ENCODE data around the gene PON2. TPM values are rescaled to one million over a fixed set of nuclear protein-coding genes. Genes with fewer than 3 reads are reported as not detected.
A peak's percentile ranks its signal among the peaks of the same experiment; 100 is the strongest.

PON2 gene
- total RNA-seq, 5 donors from 2014 or later (not counting 1 experiment from before 2014, with no cell fraction given): 4.3 to 11.4 (median 7.0) TPM

GRCh38 chr7:95476904-95477594, 42.2 kb upstream of the PON2 start:
- no peak overlapping the region for H3K4me3 ChIP-seq (ENCODE audit: control insufficient read depth in 1 of 2, extremely low read depth in 1 of 2, low read length in 1 of 2)
- H3K36me3 ChIP-seq (ENCODE audit: control insufficient read depth in 2 of 2, extremely low read depth in 1 of 2, insufficient read depth in 1 of 2, low read length in 1 of 2): no peaks in the 10 kb centered on the region
- H3K4me1 ChIP-seq (ENCODE audit: control insufficient read depth in 1 of 2, extremely low read depth in 1 of 2, insufficient read depth in 2 of 2, low read length in 2 of 2): no peaks in the 10 kb centered on the region
- no peaks in the 10 kb centered on the region for H3K9me3 ChIP-seq
- ChIA-PET POLR2A (interaction anchor here in 1 of 2 donors (0.7 kb wide), 1 partner anchor 676 kb away, joined by 3 read pairs; no protein-coding TSS in a partner anchor), CTCF (interaction anchor here (0.5 to 7.5 kb wide), 31 partner anchors 8 to 1961 kb away, joined by 3 to 146 read pairs (median 5); partner anchors contain the start of genes ASB4 (in 2 of the 2) and PON3 (in 1 of the 2))
- Mint-ChIP-seq H3K36me3 (no peaks in the 10 kb centered on the region), H3K27ac (no peak overlapping the region), H3K4me1 (no peaks in the 10 kb centered on the region), H3K4me3 (no peak overlapping the region), H3K9me3 (no peaks in the 10 kb centered on the region), H3K27me3 (peaks cover 0 to 1% of the 10 kb centered on the region in 2 donors)
- 0% methylated on average over 3 of the region's 11 CpGs for WGBS (ENCODE audit: insufficient coverage)
- H3K27ac ChIP-seq (ENCODE audit: low read length): no peak overlapping the region
- H3K27me3 ChIP-seq (replicated peaks in 1 of 2; ENCODE audit: control insufficient read depth in 2 of 2, extremely low read depth in 1 of 2, insufficient read depth in 2 of 2, low read length in 1 of 2): no peaks in the 10 kb centered on the region
- DNase-seq (peak in 32 of 35 experiments; percentile 8 to 75 (median 34)), ATAC-seq (replicated peaks in 1 of 4) (peak in 3 of 4 experiments; percentile 45 to 65 (median 60))

- Mint-ChIP-seq H3K9me3 (no peaks in the 10 kb centered on the region), H3K27me3 (peaks cover 0 to 1% of the 10 kb centered on the region in 2 donors), H3K36me3 (no peaks in the 10 kb centered on the region), H3K4me1 (no peaks in the 10 kb centered on the region), H3K4me3 (no peak overlapping the region), H3K27ac (no peak overlapping the region)
- no peaks in the 10 kb centered on the region for H3K36me3 ChIP-seq (ENCODE audit: control insufficient read depth in 2 of 2, extremely low read depth in 1 of 2, insufficient read depth in 1 of 2, low read length in 1 of 2)
- no peak for ATAC-seq (replicated peaks in 1 of 4)
- peak in 1 of 35 experiments; percentile 2 for DNase-seq
- 44% methylated on average over 1 of the region's 9 CpGs for WGBS (ENCODE audit: insufficient coverage)
- no peaks in the 10 kb centered on the region for H3K4me1 ChIP-seq (ENCODE audit: control insufficient read depth in 1 of 2, extremely low read depth in 1 of 2, insufficient read depth in 2 of 2, low read length in 2 of 2)
- H3K9me3 ChIP-seq: no peaks in the 10 kb centered on the region
- H3K27ac ChIP-seq (ENCODE audit: low read length): no peak overlapping the region
- H3K4me3 ChIP-seq (ENCODE audit: control insufficient read depth in 1 of 2, extremely low read depth in 1 of 2, low read length in 1 of 2): no peak overlapping the region
- POLR2A ChIA-PET: no interaction called here
- H3K27me3 ChIP-seq (replicated peaks in 1 of 2; ENCODE audit: control insufficient read depth in 2 of 2, extremely low read depth in 1 of 2, insufficient read depth in 2 of 2, low read length in 1 of 2): no peaks in the 10 kb centered on the region
- CTCF ChIA-PET: interaction anchor here (0.5 to 7.5 kb wide), 26 partner anchors 9 to 1116 kb away, joined by 3 to 146 read pairs (median 4); partner anchors contain the start of genes ASB4 (in 2 of the 2) and PON3 (in 2 of the 2)
Observed at GRCh38 chr7:95476072-95476847, 41.4 kb upstream of the PON2 start.

DNA sequence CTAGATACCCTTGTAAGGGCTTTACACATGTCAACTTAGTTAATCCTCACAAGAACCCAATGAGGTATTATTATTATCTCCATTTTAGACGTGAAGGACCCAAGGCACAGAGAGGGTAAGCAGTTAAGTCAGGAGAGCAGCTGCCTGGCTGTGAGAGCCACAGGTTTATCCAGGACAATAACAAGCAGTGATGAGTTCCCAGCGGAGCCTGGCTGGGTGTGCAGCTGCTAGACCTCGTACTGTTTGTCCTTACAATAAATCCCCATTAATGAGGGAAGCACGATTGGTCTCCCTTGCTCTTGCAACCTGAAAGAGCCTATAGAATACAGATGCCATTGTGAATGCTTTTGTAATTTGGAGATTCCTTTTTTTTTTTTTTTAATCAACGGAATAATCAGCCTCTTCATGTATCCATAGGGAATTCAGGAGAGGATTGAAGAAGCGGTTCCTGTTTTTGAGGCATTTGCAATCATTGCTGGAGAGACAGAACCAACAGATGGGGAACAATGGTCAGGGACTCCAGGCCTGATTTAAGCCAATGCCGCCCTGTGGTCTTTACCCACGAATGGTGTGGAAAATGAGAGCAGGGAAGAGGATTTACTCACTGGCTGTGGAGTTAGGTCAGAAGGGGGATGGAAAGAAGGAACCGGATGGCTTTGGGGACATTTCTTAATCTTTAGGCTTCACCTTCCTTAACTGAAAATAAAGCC, 38.6 kb upstream of the PON2 start:
- CTCF ChIA-PET: interaction anchor here (0.6 to 7.5 kb wide), 4 partner anchors 12 to 1025 kb away, joined by 3 to 146 read pairs (median 4); partner anchors contain the start of gene ASB4 (in 1 of the 2)
- Mint-ChIP-seq H3K9me3 (no peaks in the 10 kb centered on the region), H3K27ac (no peak overlapping the region), H3K27me3 (peaks cover 0 to 1% of the 10 kb centered on the region in 2 donors), H3K4me3 (no peak overlapping the region), H3K36me3 (no peaks in the 10 kb centered on the region), H3K4me1 (peaks cover 10 to 14% (median 13%) of the 10 kb centered on the region in 3 donors)
- no peaks in the 10 kb centered on the region for H3K27me3 ChIP-seq (replicated peaks in 1 of 2; ENCODE audit: control insufficient read depth in 2 of 2, extremely low read depth in 1 of 2, insufficient read depth in 2 of 2, low read length in 1 of 2)
- H3K9me3 ChIP-seq: no peaks in the 10 kb centered on the region
- DNase-seq: no peak
- H3K4me1 ChIP-seq (ENCODE audit: control insufficient read depth in 1 of 2, extremely low read depth in 1 of 2, insufficient read depth in 2 of 2, low read length in 2 of 2): peaks cover 6 to 12% of the 10 kb centered on the region in 2 experiments
- POLR2A ChIA-PET: no interaction called here
- H3K4me3 ChIP-seq (ENCODE audit: control insufficient read depth in 1 of 2, extremely low read depth in 1 of 2, low read length in 1 of 2): no peak overlapping the region
- H3K27ac ChIP-seq (ENCODE audit: low read length): no peak overlapping the region
- 88% methylated on average over 4 of the region's 9 CpGs for WGBS (ENCODE audit: insufficient coverage)
- H3K36me3 ChIP-seq (ENCODE audit: control insufficient read depth in 2 of 2, extremely low read depth in 1 of 2, insufficient read depth in 1 of 2, low read length in 1 of 2): no peaks in the 10 kb centered on the region
- ATAC-seq (replicated peaks in 1 of 4): no peak

DNA sequence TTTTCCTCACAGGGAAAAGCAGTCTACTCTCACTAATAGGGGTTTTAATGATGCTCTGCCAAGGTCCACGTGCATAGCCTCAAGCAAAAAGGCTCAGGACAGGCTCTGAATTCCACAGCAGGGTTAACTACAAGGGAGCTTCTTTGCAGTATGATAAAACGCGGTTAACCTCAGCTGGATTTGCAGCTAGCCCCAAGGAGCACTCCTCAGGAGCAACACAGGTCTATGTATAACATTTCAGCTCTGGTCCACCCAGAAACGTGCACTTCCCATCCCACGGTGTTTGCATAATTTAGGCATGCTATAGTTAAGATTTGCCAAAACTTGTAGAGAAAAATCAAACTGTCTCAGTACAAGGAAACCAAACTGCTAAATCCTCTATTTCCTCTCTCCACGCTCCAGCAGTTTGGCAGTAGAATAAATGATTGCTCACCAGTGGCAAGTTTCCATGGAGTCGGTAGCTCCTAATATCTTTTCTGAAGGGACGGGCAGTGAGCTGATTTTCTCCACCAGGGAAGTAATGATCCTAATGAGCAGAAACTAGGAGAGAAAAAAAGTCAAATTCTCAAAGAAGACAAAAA, 37.8 kb upstream of the PON2 start:
- H3K9me3 Mint-ChIP-seq: no peaks in the 10 kb centered on the region
- ChIA-PET CTCF (interaction anchor here (0.9 to 1.5 kb wide), 3 partner anchors 13 to 1023 kb away, joined by 3 to 4 read pairs (median 3); partner anchors contain the start of gene ASB4 (in 1 of the 2)), POLR2A (no interaction called here)
- peaks cover 6 to 12% of the 10 kb centered on the region in 2 experiments for H3K4me1 ChIP-seq (ENCODE audit: control insufficient read depth in 1 of 2, extremely low read depth in 1 of 2, insufficient read depth in 2 of 2, low read length in 2 of 2)
- H3K27me3 Mint-ChIP-seq: peaks cover 0 to 1% of the 10 kb centered on the region in 2 donors
- ATAC-seq (replicated peaks in 1 of 4) (no peak), DNase-seq (no peak)
- no peaks in the 10 kb centered on the region for H3K36me3 ChIP-seq (ENCODE audit: control insufficient read depth in 2 of 2, extremely low read depth in 1 of 2, insufficient read depth in 1 of 2, low read length in 1 of 2)
- 85% methylated on average over 4 of the region's 8 CpGs for WGBS (ENCODE audit: insufficient coverage)
- no peak overlapping the region for H3K4me3 ChIP-seq (ENCODE audit: control insufficient read depth in 1 of 2, extremely low read depth in 1 of 2, low read length in 1 of 2)
- H3K27ac Mint-ChIP-seq: no peak overlapping the region
- H3K4me1 Mint-ChIP-seq: peaks cover 10 to 14% (median 13%) of the 10 kb centered on the region in 3 donors
- H3K9me3 ChIP-seq: no peaks in the 10 kb centered on the region
- no peak overlapping the region for H3K4me3 Mint-ChIP-seq
- H3K27ac ChIP-seq (ENCODE audit: low read length): no peak overlapping the region
- no peaks in the 10 kb centered on the region for H3K36me3 Mint-ChIP-seq
- H3K27me3 ChIP-seq (replicated peaks in 1 of 2; ENCODE audit: control insufficient read depth in 2 of 2, extremely low read depth in 1 of 2, insufficient read depth in 2 of 2, low read length in 1 of 2): no peaks in the 10 kb centered on the region

GRCh38 chr7:95471071-95471470, 36.2 kb upstream of the PON2 start:
- Histone ChIP-seq H3K27ac (ENCODE audit: low read length) (no peak overlapping the region), H3K4me3 (ENCODE audit: control insufficient read depth in 1 of 2, extremely low read depth in 1 of 2, low read length in 1 of 2) (no peak overlapping the region), H3K4me1 (ENCODE audit: control insufficient read depth in 1 of 2, extremely low read depth in 1 of 2, insufficient read depth in 2 of 2, low read length in 2 of 2) (peaks cover 6 to 12% of the 10 kb centered on the region in 2 experiments), H3K36me3 (ENCODE audit: control insufficient read depth in 2 of 2, extremely low read depth in 1 of 2, insufficient read depth in 1 of 2, low read length in 1 of 2) (no peaks in the 10 kb centered on the region), H3K9me3 (no peaks in the 10 kb centered on the region), H3K27me3 (replicated peaks in 1 of 2; ENCODE audit: control insufficient read depth in 2 of 2, extremely low read depth in 1 of 2, insufficient read depth in 2 of 2, low read length in 1 of 2) (no peaks in the 10 kb centered on the region)
- Mint-ChIP-seq H3K36me3 (no peaks in the 10 kb centered on the region), H3K9me3 (no peaks in the 10 kb centered on the region), H3K4me1 (peaks cover 10 to 14% (median 13%) of the 10 kb centered on the region in 3 donors), H3K4me3 (no peak overlapping the region), H3K27me3 (no peaks in the 10 kb centered on the region), H3K27ac (no peak overlapping the region)
- CTCF ChIA-PET: no interaction called here
- ATAC-seq (replicated peaks in 1 of 4) (no peak), DNase-seq (no peak)
- 94% methylated on average over 2 of the region's 3 CpGs for WGBS (ENCODE audit: insufficient coverage)
- POLR2A ChIA-PET: no interaction called here
